PC-9 (cell line): ENCODE data around the gene MKX. TPM values are rescaled to one million over a fixed set of nuclear protein-coding genes. Genes with fewer than 3 reads are reported as not detected.
"Not testable (repeated sequence)": the region's sequence is repeated elsewhere in the genome, so short reads cannot be mapped to it uniquely, and the experiment has no call there.

Experiments
- BruUV-seq: library from RNA; stranded (reverse); fragments of 400-500 nt; replicated peaks from 2 replicates; lab custom pipeline; 2021; lab: Mats Ljungman, UMichigan
- CTCF ChIA-PET: fragments of 300-600 bp; sonication (Branson Sonifier 250); formaldehyde crosslinking; loops from one replicate; lab custom pipeline; 2022; ENCODE audit warnings: antibody characterized with exemption; lab: Charles Lee
- POLR2A ChIA-PET: fragments of 300-600 bp; sonication (Branson Sonifier 250); formaldehyde crosslinking; loops from one replicate; lab custom pipeline; 2022; ENCODE audit warnings: antibody characterized with exemption; ENCODE audit not compliant: unreplicated experiment; lab: Charles Lee
- DNase-seq, 2 experiments: peaks; one replicate each; pipeline versions ENCODE4 v3.0.0 to v3.0.0-alpha.2; 2015 to 2022; ENCODE audit warnings: mixed read lengths in 1 of 2
- H2AFZ ChIP-seq: fragments of 200-600 bp; sonication (generic); 2 replicates; pipeline ENCODE4 v1.8.1; 2017; ENCODE audit warnings: antibody characterized with exemption
- H3F3A ChIP-seq: fragments of 200-600 bp; sonication (generic); 2 replicates; pipeline ENCODE4 v1.8.1; 2017; ENCODE audit warnings: antibody characterized with exemption, mild to moderate bottlenecking, low read depth; ENCODE audit not compliant: insufficient read depth
- H3K27ac ChIP-seq: fragments of 200-600 bp; sonication (generic); 2 replicates; pipeline ENCODE4 v1.6.1; 2016; ENCODE audit warnings: mixed run types
- H3K27me3 ChIP-seq: fragments of 200-600 bp; sonication (generic); 2 replicates; pipeline ENCODE4 v1.6.1; 2016; ENCODE audit warnings: low read depth, mixed run types; ENCODE audit not compliant: insufficient read depth
- H3K36me3 ChIP-seq: fragments of 200-600 bp; sonication (generic); 2 replicates; pipeline ENCODE4 v1.6.1; 2016; ENCODE audit warnings: low read depth, mixed run types
- H3K4me1 ChIP-seq: fragments of 200-600 bp; sonication (generic); replicated peaks from 2 replicates; pipeline ENCODE4 v1.6.1; 2016; ENCODE audit warnings: mixed run types; ENCODE audit not compliant: insufficient read depth
- H3K4me2 ChIP-seq: fragments of 200-600 bp; sonication (generic); 2 replicates; pipeline ENCODE4 v1.6.1; 2017; ENCODE audit warnings: mixed run types
- H3K4me3 ChIP-seq: fragments of 200-600 bp; sonication (generic); 2 replicates; pipeline ENCODE4 v1.6.1; 2016; ENCODE audit warnings: mixed run types
- H3K79me2 ChIP-seq: fragments of 200-600 bp; sonication (generic); 2 replicates; pipeline ENCODE4 v1.6.1; 2017; ENCODE audit warnings: low read depth, mixed run types
- H3K9me2 ChIP-seq: fragments of 200-600 bp; sonication (generic); 2 replicates; pipeline ENCODE4 v1.8.1; 2017; ENCODE audit warnings: mild to moderate bottlenecking; ENCODE audit not compliant: insufficient read depth
- H3K9me3 ChIP-seq: fragments of 200-600 bp; sonication (generic); 2 replicates; pipeline ENCODE4 v1.8.1; 2016; ENCODE audit warnings: low read depth; ENCODE audit not compliant: insufficient read depth
- H4K20me1 ChIP-seq: fragments of 200-600 bp; sonication (generic); 2 replicates; pipeline ENCODE4 v1.8.1; 2017; ENCODE audit not compliant: insufficient read depth
- CTCF ChIP-seq: fragments of 200-600 bp; sonication (generic); conservative IDR thresholded peaks from 2 replicates; pipeline ENCODE4 v1.6.1; 2017; ENCODE audit warnings: mixed run types, antibody characterized with exemption, mild to moderate bottlenecking, moderate library complexity
- EZH2 ChIP-seq: fragments of 200-600 bp; sonication (generic); IDR thresholded peaks from 2 replicates; pipeline ENCODE4 v1.8.0; 2017; ENCODE audit warnings: antibody characterized with exemption, low read depth
- intact Hi-C: fragments of 100-400 bp; cut with micrococcal nuclease; formaldehyde crosslinking; loops from one replicate; pipeline ENCODE4 v1.10.0; 2022; ENCODE audit not compliant: unreplicated experiment
- total RNA-seq: library from RNA; stranded (reverse); gene quantifications from 2 replicates; pipeline ENCODE4 v1.2.3, GENCODE V29; 2021

Gene MKX
- total RNA-seq, 1 experiment from 2014 or later = not detected

GRCh38 chr10:27685681-27686080, 59.9 kb downstream of the MKX start:
- Histone ChIP-seq H3K27me3 (peaks cover 28% of the 10 kb centered on the region; the same call in 1 of the 2 replicates), H3K9me2 (no peaks in the 10 kb centered on the region), H4K20me1 (no peaks in the 10 kb centered on the region), H3K9me3 (no peaks in the 10 kb centered on the region), H2AFZ (no peak overlapping the region), H3K4me1 (no peaks in the 10 kb centered on the region), H3K79me2 (no peaks in the 10 kb centered on the region), H3K4me2 (no peak overlapping the region), H3K36me3 (no peaks in the 10 kb centered on the region), H3K27ac (no peak overlapping the region), H3K4me3 (no peak overlapping the region), H3F3A (no peaks in the 10 kb centered on the region)
- TF ChIP-seq CTCF (no peak), EZH2 (no peak)
- ChIA-PET CTCF (no interaction called here), POLR2A (no interaction called here)
- intact Hi-C loops = no loop called here
- DNase-seq = no peak
- BruUV-seq = no TSS peak

- no peak overlapping the region for H2AFZ ChIP-seq
- no peaks in the 10 kb centered on the region for H3K9me3 ChIP-seq
- H3F3A ChIP-seq = no peaks in the 10 kb centered on the region
- TF ChIP-seq EZH2 (no peak), CTCF (no peak)
- no peaks in the 10 kb centered on the region for H3K9me2 ChIP-seq
- H3K27me3 ChIP-seq = peaks cover 15% of the 10 kb centered on the region; the same call in 1 of the 2 replicates
- intact Hi-C loops = no loop called here
- no peaks in the 10 kb centered on the region for H3K36me3 ChIP-seq
- H3K4me2 ChIP-seq = no peak overlapping the region
- POLR2A ChIA-PET = no interaction called here
- H3K4me1 ChIP-seq = no peaks in the 10 kb centered on the region
- no peaks in the 10 kb centered on the region for H3K79me2 ChIP-seq
- DNase-seq = no peak
- BruUV-seq = no TSS peak
- H4K20me1 ChIP-seq = no peaks in the 10 kb centered on the region
- no peak overlapping the region for H3K4me3 ChIP-seq
- CTCF ChIA-PET = no interaction called here
- no peak overlapping the region for H3K27ac ChIP-seq
These were observed 62.4 kb downstream of the MKX start for GRCh38 chr10:27683226-27683625.

- H3K4me3 ChIP-seq, H3K9me2 ChIP-seq, DNase-seq, H3K9me3 ChIP-seq, H3K4me1 ChIP-seq, H3K27ac ChIP-seq, H4K20me1 ChIP-seq, H2AFZ ChIP-seq, H3K36me3 ChIP-seq, H3K79me2 ChIP-seq, BruUV-seq, CTCF ChIA-PET, H3K4me2 ChIP-seq, H3F3A ChIP-seq, intact Hi-C loops, POLR2A ChIA-PET: not testable (repeated sequence)
- H3K27me3 ChIP-seq = peaks cover 11% of the 10 kb centered on the region; the same call in 1 of the 2 replicates
These were observed 63.8 kb downstream of the MKX start for GRCh38 chr10:27681795-27682194.
